ENCODE data around the gene PFDN4.

GRCh38 chr20:54223751-54224150, 15.9 kb downstream of the PFDN4 start:
- no peak for TF ChIP-seq CTCF (IDR thresholded peaks at IDR 0.05)
- no peak for TF ChIP-seq POLR2A (IDR thresholded peaks at IDR 0.05)

Measured in tibial nerve (tissue), 3 donors.